ENCODE measurements around the gene NSMF. TPM values are rescaled to one million over a fixed set of nuclear protein-coding genes. Genes with fewer than 3 reads are reported as not detected.

Gene NSMF
- total RNA-seq, 1 donor from 2014 or later: 131 TPM

GRCh38 chr9:137484551-137485315 lies 25.6 kb upstream of the NSMF start:
- Mint-ChIP-seq H3K4me3 (ENCODE audit: unreplicated experiment) (no peak overlapping the region), H3K4me1 (ENCODE audit: low read depth, unreplicated experiment) (peaks cover 18% of the 10 kb centered on the region), H3K36me3 (ENCODE audit: unreplicated experiment) (no peaks in the 10 kb centered on the region), H3K9me3 (ENCODE audit: unreplicated experiment) (peaks cover 7% of the 10 kb centered on the region), H3K27me3 (ENCODE audit: unreplicated experiment) (peaks cover 9% of the 10 kb centered on the region), H3K27ac (ENCODE audit: unreplicated experiment) (no peak overlapping the region)
- TF ChIP-seq, protein P1, sequence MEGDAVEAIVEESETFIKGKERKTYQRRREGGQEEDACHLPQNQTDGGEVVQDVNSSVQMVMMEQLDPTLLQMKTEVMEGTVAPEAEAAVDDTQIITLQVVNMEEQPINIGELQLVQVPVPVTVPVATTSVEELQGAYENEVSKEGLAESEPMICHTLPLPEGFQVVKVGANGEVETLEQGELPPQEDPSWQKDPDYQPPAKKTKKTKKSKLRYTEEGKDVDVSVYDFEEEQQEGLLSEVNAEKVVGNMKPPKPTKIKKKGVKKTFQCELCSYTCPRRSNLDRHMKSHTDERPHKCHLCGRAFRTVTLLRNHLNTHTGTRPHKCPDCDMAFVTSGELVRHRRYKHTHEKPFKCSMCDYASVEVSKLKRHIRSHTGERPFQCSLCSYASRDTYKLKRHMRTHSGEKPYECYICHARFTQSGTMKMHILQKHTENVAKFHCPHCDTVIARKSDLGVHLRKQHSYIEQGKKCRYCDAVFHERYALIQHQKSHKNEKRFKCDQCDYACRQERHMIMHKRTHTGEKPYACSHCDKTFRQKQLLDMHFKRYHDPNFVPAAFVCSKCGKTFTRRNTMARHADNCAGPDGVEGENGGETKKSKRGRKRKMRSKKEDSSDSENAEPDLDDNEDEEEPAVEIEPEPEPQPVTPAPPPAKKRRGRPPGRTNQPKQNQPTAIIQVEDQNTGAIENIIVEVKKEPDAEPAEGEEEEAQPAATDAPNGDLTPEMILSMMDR (IDR thresholded peaks at IDR 0.05; ENCODE audit: partially characterized antibody, unreplicated experiment): no peak
- DNase-seq: no peak

DNA sequence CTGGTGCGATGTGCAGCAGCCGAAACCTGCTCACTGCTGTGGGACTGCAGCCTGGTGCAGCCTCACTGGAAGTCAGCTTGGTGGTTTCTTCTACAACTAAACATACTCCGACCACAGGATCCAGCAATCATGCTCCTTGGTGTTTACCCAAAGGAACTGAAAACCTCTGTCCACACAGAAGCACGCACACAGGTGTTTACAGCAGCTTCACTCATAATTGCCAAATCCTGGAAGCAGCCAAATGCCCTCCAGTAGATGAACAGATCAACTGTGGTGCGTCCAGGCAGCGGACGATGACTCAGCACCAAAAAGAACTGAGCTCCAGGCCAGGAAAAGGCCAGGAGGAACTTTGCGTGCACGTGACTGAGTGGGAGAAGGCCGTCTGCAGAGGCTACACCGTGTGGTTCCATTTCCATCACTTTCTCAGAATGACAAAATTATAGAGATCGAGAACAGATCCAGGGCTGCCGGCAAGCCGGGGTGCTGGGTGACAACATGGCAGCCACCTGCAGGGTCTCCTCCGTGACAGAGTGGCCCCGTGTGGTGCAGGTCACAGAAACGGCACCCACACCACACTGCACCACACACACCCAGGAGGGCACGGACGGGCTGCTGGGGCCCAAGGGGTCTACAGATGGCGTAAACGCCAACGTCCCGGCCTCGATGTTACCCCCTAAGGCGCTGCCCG lies 23.1 kb upstream of the NSMF start:
- Mint-ChIP-seq H3K27me3 (ENCODE audit: unreplicated experiment) (peaks cover 9% of the 10 kb centered on the region), H3K36me3 (ENCODE audit: unreplicated experiment) (no peaks in the 10 kb centered on the region), H3K27ac (ENCODE audit: unreplicated experiment) (no peak overlapping the region), H3K4me1 (ENCODE audit: low read depth, unreplicated experiment) (peaks cover 11% of the 10 kb centered on the region), H3K9me3 (ENCODE audit: unreplicated experiment) (peaks cover 9% of the 10 kb centered on the region), H3K4me3 (ENCODE audit: unreplicated experiment) (no peak overlapping the region)
- peak; percentile 12 for DNase-seq
- TF ChIP-seq, protein P1 (IDR thresholded peaks at IDR 0.05; ENCODE audit: partially characterized antibody, unreplicated experiment): no peak

DNA sequence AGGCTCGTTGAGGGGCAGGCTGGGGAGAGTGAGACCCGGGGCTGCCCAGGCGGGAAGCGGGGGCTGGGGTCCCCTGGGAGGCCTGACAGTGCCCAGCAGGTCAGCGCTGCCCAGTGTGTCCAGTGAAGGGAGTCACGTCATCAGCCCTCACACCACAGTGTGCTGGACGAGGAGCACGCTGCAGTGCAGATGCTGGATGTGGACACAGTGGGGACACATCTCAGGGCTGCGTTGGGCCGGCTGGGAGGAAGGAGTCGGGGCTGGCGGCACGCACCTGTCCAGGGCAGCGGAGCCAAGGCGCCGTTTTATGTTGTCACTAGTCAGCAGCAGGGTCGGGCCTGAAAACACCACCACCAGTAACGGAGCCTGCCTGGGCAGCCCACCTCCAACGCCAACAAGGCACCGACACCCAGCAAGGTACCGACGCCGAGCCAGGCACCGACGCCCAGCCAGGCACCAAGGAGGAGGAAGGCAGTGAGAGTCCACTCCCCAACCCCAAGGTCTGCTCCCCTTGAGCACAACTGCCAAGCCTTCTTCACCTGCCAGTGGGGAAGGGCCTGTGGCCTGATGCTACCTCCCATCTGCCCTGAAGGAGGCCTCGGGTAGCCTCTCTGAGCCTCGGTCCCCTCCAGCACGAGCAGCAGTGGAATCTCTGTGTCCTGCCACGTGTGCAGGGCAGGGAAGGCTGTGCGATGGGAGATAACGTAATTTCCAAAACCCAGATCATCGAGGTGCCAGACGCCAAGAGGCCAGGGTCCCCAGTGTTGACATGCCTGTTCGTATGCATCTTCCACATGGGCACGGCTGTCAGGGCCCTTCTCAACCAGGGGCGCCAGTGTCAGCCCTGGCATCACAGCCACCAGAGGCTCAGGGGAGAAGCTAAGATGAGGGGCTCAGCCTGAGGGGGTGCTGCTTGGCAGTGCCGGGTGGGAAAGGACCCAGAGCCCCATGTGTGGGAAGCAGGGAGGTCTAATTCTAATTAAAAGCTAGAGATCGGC lies 21.9 kb upstream of the NSMF start:
- no peak overlapping the region for H3K27ac Mint-ChIP-seq (ENCODE audit: unreplicated experiment)
- peaks cover 9% of the 10 kb centered on the region for H3K4me1 Mint-ChIP-seq (ENCODE audit: low read depth, unreplicated experiment)
- peaks cover 11% of the 10 kb centered on the region for H3K27me3 Mint-ChIP-seq (ENCODE audit: unreplicated experiment)
- TF ChIP-seq, protein P1 (IDR thresholded peaks at IDR 0.05; ENCODE audit: partially characterized antibody, unreplicated experiment): no peak
- no peak overlapping the region for H3K4me3 Mint-ChIP-seq (ENCODE audit: unreplicated experiment)
- DNase-seq: no peak
- peaks cover 11% of the 10 kb centered on the region for H3K9me3 Mint-ChIP-seq (ENCODE audit: unreplicated experiment)
- peaks cover 4% of the 10 kb centered on the region for H3K36me3 Mint-ChIP-seq (ENCODE audit: unreplicated experiment)

- peak overlapping the region; percentile 77 for H3K4me3 Mint-ChIP-seq (ENCODE audit: unreplicated experiment)
- H3K27me3 Mint-ChIP-seq (ENCODE audit: unreplicated experiment): peaks cover 11% of the 10 kb centered on the region
- peaks cover 9% of the 10 kb centered on the region for H3K36me3 Mint-ChIP-seq (ENCODE audit: unreplicated experiment)
- peaks cover 9% of the 10 kb centered on the region for H3K4me1 Mint-ChIP-seq (ENCODE audit: low read depth, unreplicated experiment)
- no peak for DNase-seq
- peak overlapping the region; percentile 91 for H3K27ac Mint-ChIP-seq (ENCODE audit: unreplicated experiment)
- peaks cover 16% of the 10 kb centered on the region for H3K9me3 Mint-ChIP-seq (ENCODE audit: unreplicated experiment)
- TF ChIP-seq, protein P1 (IDR thresholded peaks at IDR 0.05; ENCODE audit: partially characterized antibody, unreplicated experiment): no peak
These were observed 21.0 kb upstream of the NSMF start for GRCh38 chr9:137479892-137480685.

All from glutamatergic neuron (in vitro differentiated cells).